NCI-H2171 treated with DMSO at 0.1 percent for 48 hours (cell line): ENCODE measurements around the gene SSTR4.

ENCODE experiments used
- DNase-seq: peaks from one replicate; lab custom pipeline; 2025; lab: John Stamatoyannopoulos, UW

The SSTR4 gene

DNA sequence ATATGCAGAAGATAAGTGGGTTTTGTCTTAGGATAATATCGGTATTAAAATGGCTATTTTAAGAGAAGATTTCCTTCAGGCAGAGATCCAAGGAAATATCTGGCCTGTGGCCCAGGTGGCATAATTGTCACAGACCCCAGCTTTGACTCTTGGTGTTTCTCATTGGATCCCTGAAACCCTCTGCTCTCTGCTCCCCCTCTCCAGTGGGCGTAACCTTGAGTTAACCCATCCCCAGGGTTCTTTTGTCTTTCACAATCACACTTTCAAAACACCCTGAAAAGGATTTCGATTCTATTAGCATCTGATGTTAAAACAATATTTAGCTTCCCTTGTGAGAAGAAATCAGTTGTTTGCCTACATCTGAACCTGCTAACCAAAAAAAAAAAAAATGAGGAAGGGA, 7.2 kb downstream of the SSTR4 start:
- DNase-seq = no peak

DNA sequence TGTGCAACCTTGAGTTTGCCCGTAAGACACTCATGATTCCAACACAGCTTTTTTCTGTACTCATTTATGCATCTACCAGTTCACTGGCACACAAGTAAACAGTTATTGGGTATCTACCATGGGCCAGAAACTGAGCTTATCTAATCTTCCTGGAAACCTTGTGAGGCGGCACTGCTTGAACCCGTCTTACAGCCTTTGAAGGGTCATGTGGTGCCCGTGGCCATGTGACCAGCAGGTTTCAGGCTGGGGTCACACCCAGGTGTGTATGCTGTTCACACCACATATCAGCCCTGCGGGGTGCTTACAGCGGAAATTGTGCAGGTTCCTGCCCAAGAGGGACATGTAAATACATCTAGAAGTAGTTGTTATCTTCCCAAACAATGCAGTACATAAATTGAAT, 8.3 kb downstream of the SSTR4 start:
- DNase-seq = no peak

DNA sequence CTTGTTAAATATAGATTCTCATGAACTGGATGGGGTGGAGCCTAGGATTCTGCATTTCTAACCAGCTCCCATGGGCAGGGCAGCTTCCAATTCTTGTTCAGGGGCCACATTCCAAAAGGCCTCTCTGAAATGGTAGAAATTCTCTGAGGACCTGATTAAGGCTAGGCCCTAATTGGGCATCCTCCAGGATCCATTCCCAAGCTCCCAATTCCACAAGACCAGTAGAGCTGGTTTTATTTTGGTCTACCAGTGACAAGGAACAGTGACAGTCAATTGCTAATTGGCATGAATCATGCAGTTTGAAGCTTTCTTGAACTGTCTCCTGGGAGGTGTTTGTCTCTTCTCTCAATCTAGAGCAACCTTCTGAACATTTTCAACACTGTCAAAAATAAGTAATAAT, 11.3 kb downstream of the SSTR4 start:
- no peak for DNase-seq

DNA sequence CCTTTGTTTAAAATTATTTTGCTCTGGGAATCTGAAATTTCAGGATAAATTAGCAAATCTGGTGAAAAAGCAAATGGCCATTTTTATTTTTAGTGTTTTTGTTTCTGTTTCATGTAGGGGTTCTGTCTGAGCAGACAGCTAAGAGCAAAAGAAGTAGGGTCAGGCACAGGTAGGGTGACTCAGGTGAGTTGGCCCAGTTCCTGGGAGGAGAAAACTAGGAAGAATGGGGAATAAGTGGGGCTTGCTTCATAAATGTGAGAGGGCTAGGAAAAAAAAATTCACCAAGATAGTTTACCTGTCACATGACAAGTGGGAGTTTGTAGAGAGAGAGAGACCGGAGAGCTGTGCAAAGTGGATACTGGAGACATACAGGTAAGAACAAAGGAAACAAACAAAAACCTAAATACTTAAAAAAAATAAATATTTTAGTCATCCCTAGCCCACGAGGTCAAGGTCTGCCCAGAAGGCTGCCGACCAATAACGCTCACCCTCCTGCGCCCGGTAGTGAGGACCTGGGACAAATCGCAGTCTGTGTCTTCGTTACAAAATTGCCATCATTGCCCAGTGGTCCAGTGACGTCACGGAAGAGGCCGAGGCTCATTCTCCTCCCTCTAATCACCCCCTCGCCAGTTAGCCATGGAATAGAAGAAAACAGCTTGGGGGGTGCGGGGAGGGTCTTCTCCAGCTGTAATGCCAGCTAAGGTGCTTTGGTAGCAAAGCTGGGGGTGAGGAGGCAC, 12.1 kb downstream of the SSTR4 start:
- no peak for DNase-seq

DNA sequence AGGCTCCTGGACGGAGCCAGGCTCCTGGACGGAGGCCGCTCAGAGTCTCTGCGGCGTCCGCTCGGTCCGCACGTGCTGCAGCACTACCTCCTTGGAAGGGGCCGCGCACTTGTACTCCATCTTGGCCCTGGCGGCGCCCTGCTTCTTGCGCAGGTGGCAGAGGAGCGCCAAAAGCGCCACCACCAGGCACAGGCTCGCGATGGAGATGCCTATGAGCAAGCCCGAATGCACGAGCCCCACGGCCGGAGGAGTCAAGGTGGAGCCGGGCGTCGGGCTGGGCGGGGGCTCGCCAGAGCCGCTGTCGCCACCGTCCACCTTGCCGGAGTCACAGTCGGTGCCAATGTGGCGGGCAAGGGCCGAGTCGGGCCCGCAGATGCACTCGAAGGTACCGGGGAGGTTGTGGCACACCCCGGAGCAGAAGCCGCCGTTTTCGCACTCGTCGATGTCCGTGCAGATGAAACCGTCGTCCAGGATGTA, 12.7 kb downstream of the SSTR4 start:
- DNase-seq = no peak

DNA sequence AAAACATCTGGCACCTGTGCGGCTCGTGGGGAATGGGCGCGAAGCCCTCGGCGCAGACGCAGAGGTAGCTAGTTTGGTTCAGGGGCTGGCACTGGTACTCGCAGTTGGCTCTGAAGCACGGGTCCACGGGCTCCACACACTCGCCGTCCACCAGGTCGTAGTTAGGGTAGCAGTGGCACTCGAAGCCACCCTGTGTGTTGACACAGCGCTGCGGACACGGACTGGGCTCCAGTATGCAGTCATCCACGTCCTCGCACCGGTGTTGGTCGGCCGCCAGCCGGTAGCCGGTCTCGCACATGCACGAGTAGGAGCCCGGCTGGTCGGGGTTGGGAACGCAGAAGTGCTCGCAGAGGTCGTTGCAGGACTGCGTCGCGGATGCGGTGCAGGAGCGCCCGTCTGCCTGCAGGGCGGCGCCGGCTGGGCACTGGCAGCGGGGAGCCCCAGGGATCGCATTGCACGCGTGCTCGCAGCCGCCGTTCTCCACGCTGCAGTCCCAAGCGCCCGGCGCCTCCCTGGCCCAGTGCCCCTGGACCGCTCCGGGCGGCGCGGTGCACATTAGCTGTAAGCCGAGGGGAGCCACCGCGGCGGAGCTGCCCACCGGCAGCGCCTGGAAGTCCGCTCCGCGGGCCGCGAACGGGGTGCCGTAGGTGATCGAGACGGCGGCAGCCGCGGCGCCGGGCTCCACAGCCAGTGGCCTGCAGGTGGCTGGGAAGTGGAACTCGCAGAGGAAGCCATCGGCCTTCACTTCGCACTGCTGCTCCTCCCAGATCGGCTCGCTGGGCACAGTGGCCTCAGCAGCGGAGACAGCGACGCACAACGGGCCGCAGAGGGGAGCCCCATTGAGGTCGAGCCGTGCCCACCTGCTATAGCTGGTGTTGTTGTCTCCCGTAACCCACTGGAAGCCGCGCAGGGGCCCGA, 13.4 kb downstream of the SSTR4 start:
- DNase-seq = no peak

DNA sequence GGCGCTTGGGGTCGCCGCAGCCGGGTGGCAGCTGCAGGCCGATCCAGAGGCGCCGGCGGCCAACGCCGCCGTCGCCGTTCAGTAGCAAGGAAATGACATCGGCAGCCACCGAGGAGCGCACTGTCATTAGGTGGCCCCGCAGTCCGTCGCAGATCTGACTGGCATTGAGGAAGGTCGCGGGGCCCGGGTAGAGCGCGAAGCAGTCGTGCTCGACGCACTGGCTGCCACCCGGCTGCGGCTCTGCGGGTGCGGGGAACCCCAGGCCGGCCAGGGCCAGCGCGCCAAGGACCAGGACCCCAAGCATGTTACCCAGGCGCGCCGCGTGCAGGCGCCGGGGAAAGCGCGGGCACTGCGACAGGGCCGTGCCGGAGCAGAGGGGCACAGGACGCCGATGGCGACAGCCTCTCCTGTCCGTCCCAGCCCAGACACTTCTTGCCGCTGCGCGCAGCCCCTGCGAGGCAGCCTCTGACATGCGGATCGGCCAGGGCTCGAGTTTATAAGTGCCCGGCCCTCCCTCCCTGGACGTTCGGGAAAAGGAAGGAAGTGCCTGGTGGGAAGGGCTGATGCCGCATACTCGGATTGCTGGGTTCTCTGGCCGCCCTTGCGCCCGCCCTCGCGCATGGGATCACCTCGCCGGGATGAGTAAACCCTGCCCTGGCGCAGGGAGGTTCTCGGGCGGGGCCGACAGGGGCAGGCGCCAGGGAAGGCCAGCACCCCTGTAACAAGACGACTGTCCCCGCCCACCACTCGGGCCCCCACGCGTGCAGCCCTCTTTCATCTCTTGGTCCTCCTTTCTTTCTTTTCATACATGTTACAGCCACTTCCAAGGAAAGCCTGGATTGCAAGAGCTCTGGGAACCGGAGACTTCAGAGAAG, 14.3 kb downstream of the SSTR4 start, which contains the start of gene THBD:
Gene THBD, minus strand, starts transcription at position 472 of the 875 bp plus-strand sequence. Its CDS starts 168 bp downstream, at position 304.
- no peak for DNase-seq

DNA sequence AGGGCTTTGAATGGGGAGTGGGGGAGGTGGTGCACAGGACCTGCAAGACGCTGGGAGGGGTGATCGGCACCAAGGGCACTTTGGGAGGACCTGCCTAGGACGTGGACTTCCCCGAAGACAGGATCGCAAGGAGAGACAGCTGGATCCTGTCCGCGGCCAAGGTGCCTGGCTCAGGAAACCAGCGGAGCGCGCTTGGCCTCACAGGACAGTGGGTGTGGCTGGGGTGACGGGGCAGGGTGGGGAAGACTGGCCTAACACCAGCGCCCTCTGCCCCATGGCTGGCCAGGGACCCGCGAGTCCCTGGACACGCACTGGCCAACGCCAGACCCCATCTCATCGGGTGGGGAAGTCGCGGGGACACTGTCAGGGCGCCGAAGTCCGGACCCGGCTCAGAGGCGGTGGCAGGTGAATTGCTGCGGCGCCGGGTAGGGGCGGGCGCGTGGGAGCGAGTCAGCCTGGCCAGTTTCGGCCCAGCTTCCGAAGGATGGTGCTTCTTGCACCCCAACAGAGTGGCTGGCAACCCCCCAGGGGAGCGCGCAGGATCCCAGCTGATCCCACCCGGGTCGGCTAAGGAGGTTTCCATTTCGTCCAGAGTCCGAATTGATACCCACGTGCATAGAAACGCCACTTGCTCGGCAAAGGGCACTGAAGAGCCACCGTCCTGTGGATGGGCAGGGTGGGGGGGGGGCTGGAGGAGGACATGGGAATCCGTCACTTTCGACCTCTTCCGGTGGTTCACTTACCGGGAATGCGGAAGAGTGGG, 15.1 kb downstream of the SSTR4 start:
- DNase-seq = no peak

DNA sequence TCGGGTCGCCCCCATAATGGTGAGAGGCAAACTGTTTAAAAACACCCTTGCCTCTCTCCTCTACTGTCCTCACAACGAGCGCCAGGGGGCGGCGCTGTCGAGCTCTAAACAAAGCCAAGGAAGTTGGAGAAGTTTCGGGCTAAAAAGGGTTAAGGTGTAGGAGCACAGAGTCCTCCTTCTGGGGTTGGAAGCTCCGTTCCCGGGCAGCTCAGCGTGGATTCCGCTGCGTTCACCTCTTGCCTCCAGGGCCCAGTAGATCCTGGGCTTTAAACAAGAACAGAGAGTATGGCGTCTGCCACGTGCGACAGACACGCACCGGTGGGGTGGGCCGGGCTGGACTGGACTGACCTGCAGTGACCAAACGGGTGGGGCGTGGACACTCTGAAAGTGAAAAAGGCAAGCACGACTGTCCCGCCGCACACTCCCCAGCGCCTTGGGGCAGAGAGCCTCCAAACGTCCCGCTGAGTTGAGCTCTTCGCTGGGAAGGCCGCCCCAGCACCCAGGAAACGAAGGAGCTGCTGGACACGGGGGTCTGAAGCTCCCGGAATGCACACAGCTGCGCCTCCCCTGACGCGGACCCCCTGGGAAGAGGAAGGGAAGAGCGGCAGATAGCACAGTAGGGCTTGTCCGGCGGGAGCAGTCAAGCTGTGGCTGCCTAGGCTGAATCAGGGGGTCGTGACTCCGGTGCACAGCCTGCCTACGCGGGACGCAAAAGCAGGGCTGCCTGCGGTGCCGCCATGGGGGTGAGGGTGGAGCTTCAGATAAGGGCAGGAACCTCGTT, 15.9 kb downstream of the SSTR4 start:
- no peak for DNase-seq

DNA sequence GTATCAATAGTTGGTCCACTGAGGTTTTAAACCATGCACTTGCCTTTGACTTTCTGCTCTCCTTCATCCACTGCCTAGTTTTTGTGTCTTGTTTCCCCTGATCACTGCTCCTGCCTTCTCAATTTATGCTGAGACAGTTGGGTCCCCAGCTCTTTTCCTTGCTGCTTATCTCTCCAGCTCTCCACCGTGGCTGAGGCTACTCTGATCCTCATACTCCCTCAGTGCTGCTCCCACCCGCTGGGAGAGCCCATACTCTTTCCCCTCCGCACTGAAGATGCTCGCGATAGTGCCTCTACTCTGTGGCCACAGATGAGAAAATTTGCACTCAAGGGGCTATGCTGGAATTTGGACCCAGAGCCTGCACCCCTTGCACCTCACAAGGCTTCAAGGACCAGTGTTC, 17.8 kb downstream of the SSTR4 start:
- DNase-seq = no peak

DNA sequence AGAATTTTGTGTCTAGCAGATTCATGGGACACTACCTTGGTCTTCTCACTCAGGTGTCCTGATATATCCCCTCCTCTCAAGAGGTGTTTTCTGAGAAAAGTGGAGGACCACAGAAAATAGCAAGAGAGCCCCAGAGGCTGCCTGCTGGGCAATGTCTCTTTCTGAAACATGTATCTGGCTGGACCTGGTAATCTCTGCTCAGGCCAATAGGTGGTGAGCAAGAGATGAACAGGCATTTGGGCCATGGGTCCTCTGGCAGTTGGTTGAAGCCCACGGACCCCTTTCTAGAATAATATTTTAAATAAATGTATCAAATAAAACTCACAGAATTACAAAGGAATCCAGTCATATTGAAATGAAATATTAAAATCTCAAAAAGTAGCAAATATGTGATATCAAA, 23.1 kb downstream of the SSTR4 start:
- no peak for DNase-seq

DNA sequence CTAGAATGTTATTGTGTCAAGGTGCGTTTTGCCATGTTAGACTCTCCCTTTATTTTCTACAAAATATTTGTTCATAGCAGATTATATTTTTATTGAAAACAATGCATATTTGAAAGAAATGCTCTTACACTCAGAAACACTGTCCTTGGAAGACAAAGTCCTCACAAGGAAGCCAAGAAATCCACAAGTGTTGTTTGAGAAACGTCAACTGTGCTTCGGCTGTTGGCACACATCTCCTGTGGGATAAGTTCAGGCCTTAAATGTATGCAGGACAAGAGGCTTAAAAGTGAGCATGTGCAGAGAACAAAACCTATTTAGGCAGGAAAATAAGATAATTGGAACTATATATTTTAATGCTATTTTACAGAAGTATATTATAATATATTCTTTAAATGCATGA, 23.9 kb downstream of the SSTR4 start:
- no peak for DNase-seq

DNA sequence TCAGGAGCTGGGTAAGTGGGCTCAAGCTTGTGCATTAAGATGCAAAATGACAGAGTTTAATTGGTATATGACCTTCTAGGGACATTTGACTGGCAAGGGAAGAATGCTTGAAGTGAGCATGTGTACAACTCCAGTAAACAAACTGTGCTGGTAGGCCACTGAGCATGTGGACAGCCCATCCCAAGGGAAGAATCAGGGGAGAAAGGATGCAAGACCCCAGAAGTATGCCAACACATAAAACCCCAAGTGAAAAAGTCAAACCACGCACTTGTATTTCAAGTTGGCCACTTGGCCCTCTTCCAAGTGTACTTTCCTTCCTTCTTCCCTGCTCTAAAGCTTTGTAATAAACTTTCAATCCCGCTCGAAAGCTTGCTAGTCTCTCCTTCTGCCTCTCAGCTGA, 24.7 kb downstream of the SSTR4 start:
- no peak for DNase-seq

DNA sequence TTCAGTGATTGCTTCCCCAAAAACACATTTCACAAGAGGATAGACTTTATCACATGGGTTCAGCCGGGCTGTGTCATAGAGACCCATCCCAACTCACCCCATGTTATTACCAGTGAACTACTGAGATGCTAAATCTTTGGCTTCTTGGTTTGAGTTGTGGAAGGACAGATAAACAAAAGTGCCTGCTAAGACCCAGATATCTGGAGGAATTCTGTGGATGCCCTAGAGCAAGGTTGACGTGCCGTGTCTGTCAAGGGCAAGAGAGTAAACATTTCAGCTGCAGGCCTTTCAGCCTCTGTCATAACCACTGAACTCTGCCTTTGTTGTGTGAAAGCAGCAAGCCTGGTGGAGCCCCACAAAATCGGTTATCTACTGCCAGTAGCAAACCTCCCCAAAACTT, 25.5 kb downstream of the SSTR4 start:
- DNase-seq = no peak

DNA sequence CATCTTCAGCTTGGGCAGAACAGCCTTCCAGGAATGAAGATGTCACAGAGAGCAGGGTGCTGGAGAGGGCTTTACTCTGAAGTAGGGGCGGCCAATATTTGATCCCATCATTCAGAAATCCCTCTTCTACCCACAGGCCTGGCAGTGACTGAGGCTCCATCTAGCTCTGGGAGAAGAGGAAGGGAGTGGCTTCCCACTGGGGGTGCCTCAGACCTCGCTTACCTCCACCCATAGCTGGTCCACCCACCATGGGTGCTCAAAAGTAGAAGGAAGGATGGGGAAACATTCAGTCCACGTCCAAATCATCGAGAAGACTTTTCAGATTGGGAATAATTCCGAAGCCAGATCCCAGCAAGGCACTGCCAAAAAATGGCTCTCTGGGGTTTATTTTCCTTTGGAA, 26.1 kb downstream of the SSTR4 start:
- no peak for DNase-seq

DNA sequence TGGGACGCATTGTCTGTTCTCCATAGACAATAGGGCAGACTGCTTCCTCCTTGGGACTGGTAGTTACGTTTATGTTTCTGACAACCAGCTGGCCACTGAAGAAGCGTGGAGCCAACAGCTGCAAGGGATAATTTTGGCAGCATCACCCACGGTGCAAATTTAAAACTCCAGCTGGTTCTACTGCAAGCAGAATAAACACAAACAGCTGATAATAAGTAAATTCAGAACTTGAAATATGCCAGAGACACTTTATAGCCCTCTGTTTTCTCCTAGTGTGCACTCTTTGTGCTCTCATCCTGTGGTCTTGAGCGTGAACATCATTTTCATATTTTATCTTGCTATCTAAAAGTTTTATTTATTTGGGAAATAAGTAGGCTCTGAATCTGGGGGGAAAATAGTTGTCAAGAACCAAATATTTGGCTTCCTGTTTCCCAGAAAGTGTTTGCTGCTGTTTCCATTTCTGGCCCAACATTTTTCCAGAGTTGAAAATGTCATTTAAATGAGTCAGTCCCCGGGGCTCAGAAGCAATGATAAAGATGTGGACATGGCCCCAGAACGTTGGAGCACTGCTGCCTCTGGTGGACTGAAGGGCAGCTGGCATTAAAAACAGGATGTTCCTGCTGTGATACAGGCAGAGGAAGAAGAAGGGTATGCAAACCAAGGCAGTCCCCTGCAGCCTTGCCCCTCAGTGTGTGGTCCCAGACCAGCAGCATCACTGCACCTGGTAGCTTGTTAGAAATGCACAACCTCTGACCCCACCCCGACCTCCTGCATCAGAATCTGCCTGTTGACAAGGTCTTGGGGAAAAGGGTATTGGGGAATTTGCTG, 26.8 kb downstream of the SSTR4 start:
- no peak for DNase-seq

DNA sequence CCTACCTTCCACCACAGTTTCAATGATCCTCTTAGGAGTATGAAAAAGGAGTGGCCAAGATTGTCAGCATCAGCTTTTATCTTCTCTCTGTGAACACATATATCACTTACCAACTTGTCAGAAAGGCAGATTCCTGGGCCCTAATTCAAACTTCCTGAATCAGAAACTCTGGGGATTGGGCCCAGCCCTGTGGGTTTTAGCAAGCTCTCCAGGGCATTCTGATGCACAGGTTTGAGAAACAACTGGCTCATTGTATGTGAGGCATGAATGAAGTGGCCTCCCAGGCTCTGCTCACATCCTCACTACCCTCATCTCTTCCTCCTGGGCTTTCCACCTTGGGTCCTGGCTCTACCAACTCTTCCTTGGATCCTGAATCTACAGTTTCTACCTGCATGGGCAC, 27.5 kb downstream of the SSTR4 start:
- DNase-seq = no peak

DNA sequence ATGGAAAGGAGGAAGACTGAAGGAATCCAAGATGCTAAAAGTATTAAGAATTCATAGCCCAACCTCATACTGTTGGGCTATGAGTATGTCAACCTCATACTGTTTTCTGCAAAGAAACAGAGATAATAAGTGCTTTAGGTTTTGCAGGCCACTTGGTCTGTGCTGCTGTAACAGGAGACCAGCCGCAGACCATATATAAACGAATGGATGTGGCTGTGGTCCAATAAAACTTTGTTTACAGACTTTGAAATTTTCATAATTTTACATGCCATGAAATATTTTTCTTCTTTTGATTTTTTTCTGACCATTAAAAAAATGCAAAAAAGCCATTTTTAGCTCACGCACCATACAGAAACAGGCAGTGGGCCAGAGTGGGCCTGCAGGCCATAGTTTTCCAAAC, 28.1 kb downstream of the SSTR4 start:
- DNase-seq = no peak

DNA sequence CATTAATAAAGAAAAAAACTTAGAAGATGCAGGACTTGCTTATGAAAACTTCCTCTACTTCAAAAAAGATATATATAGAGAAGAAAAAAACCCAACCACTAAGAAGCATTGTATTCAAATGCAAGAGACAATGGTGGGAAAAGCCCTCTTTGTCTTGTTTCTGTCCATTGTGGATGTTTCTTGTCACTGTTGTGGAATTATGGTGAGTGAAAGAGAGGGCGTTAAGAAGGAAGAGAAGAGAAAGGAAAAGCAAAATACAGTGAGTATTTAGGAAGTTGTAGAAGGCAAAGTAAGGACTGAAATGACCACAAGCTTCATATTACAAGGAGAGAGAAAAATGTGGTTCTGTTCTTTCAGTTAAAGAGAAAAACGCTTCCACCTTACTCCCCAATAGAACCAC, 28.5 kb downstream of the SSTR4 start:
- DNase-seq = no peak
